Liver (tissue), 9 donors: ENCODE data around the gene SLC9C2. TPM values are rescaled to one million over a fixed set of nuclear protein-coding genes. Genes with fewer than 3 reads are reported as not detected.

Experiments used
- DNase-seq: peaks from one replicate; pipeline ENCODE4 v3.0.0-alpha.2; 2017; ENCODE audit warnings: low spot score
- H3K27ac ChIP-seq, 2 donors: one replicate each; pipeline ENCODE4 v1.7.0; 2013; ENCODE audit warnings: inconsistent platforms in 2 of 2, low read length in 2 of 2, control low read depth in 1 of 2, low read depth in 1 of 2, mild to moderate bottlenecking in 1 of 2
- H3K27me3 ChIP-seq, 4 donors: one replicate each; pipeline versions ENCODE4 v1.6.1 to v1.7.0; 2013; ENCODE audit warnings: low read length in 3 of 4, inconsistent platforms in 1 of 4, mild to moderate bottlenecking in 1 of 4, moderate library complexity in 1 of 4; ENCODE audit not compliant: control insufficient read depth in 4 of 4, insufficient read depth in 4 of 4
- H3K36me3 ChIP-seq, 4 donors: one replicate each; pipeline versions ENCODE4 v1.6.1 to v1.7.0; 2013; ENCODE audit warnings: low read length in 3 of 4, mild to moderate bottlenecking in 3 of 4, low read depth in 1 of 4, moderate library complexity in 1 of 4; ENCODE audit not compliant: control insufficient read depth in 4 of 4, insufficient read depth in 3 of 4
- H3K4me1 ChIP-seq, 4 donors: one replicate each; pipeline versions ENCODE4 v1.6.1 to v1.7.0; 2013; ENCODE audit warnings: low read length in 3 of 4, mild to moderate bottlenecking in 3 of 4, moderate library complexity in 1 of 4; ENCODE audit not compliant: control insufficient read depth in 4 of 4, insufficient read depth in 4 of 4
- H3K4me3 ChIP-seq, 3 donors: one replicate each; pipeline versions ENCODE4 v1.6.1 to v1.7.0; 2013; ENCODE audit warnings: low read length in 3 of 3, control low read depth in 1 of 3, low read depth in 1 of 3, mild to moderate bottlenecking in 1 of 3
- H3K9ac ChIP-seq, 2 donors: one replicate each; pipeline ENCODE4 v1.7.0; 2013; ENCODE audit warnings: low read length in 2 of 2, mild to moderate bottlenecking in 2 of 2, moderate library complexity in 2 of 2, control low read depth in 1 of 2, low read depth in 1 of 2
- H3K9me3 ChIP-seq, 4 donors: one replicate each; pipeline versions ENCODE4 v1.6.1 to v1.7.0; 2013; ENCODE audit warnings: low read length in 3 of 4; ENCODE audit not compliant: control insufficient read depth in 4 of 4
- CTCF ChIP-seq: fragments of 150-350 bp; IDR thresholded peaks from 2 replicates; pipeline ENCODE4 v1.5.1; 2017; ENCODE audit warnings: improper control_type of control experiment, low read depth, low read length; ENCODE audit not compliant: missing input control
- FOXA1 ChIP-seq: IDR thresholded peaks from 2 replicates; pipeline ENCODE4 v1.6.1; 2016; ENCODE audit warnings: antibody characterized with exemption
- FOXA2 ChIP-seq: IDR thresholded peaks from 2 replicates; pipeline ENCODE4 v1.6.1; 2016; ENCODE audit warnings: antibody characterized with exemption
- GABPA ChIP-seq, 2 donors: IDR thresholded peaks in 1 of 2; conservative IDR thresholded peaks in 1 of 2; 2 replicates each; pipeline ENCODE4 v1.6.1; 2016; ENCODE audit warnings: antibody characterized with exemption in 2 of 2, mild to moderate bottlenecking in 1 of 2, moderate library complexity in 1 of 2
- HNF4A ChIP-seq, 2 donors: conservative IDR thresholded peaks; 2 replicates each; pipeline ENCODE4 v1.6.1; 2016; ENCODE audit warnings: antibody characterized with exemption in 2 of 2, mild to moderate bottlenecking in 2 of 2
- JUND ChIP-seq, 2 donors: IDR thresholded peaks; 2 replicates each; pipeline ENCODE4 v1.6.1; 2016; ENCODE audit warnings: antibody characterized with exemption in 2 of 2
- MAX ChIP-seq: IDR thresholded peaks from 2 replicates; pipeline ENCODE4 v1.6.1; 2016; ENCODE audit warnings: antibody characterized with exemption
- NR2F2 ChIP-seq: IDR thresholded peaks from 2 replicates; pipeline ENCODE4 v1.6.1; 2016; ENCODE audit warnings: antibody characterized with exemption
- RXRA ChIP-seq, 2 donors: IDR thresholded peaks; 2 replicates each; pipeline ENCODE4 v1.6.1; 2017 to 2018; ENCODE audit warnings: antibody characterized with exemption in 2 of 2, mild to moderate bottlenecking in 1 of 2
- SP1 ChIP-seq: IDR thresholded peaks from 2 replicates; pipeline ENCODE4 v1.6.1; 2018; ENCODE audit warnings: antibody characterized with exemption, mild to moderate bottlenecking
- TAF1 ChIP-seq: conservative IDR thresholded peaks from 2 replicates; pipeline ENCODE4 v1.6.1; 2016; ENCODE audit warnings: antibody characterized with exemption, mild to moderate bottlenecking
- WGBS: extraction: QIAGEN DNeasy Blood & Tissue Kit; methylation state at CpG from one replicate; pipeline ENCODE4 v1.1.7; 2013; 5-methylcytosine and 5-hydroxymethylcytosine counted together
- polyA plus RNA-seq, 2 donors: library from polyadenylated mRNA; stranded (reverse) in 1 of 2; unstranded in 1 of 2; fragments of 200-250 nt in 1 of 2; fragments of >200 nt in 1 of 2; fragmentation: Nextera tagmentation in 1 of 2; extraction: Ambion mirVana in 1 of 2; gene quantifications; one replicate each; pipeline versions ENCODE4 v1.2.1 to v1.2.3, GENCODE V29; 2013 to 2015
- total RNA-seq, 2 donors: library from RNA; depleted of rRNA; stranded (reverse); fragments of >200 nt; gene quantifications; one replicate each; pipeline ENCODE4 v1.2.3, GENCODE V29; 2014
- TF ChIP-seq, protein P1 (sequence below): IDR thresholded peaks from 2 replicates; pipeline ENCODE4 v1.6.1; 2016; ENCODE audit warnings: antibody characterized with exemption, mild to moderate bottlenecking
- donor health status: healthy.
- donor health status: healthy.
- donor health status: healthy.
- donor health status: healthy.
- donor health status: healthy.

The SLC9C2 gene
- total RNA-seq: not detected
- not detected for polyA plus RNA-seq

- peaks cover 0 to 1% (median 0%) of the 10 kb centered on the region in 4 donors for H3K9me3 ChIP-seq
- no peak for DNase-seq
- peaks cover 0 to 1% (median 0%) of the 10 kb centered on the region in 4 donors for H3K4me1 ChIP-seq
- no peaks in the 10 kb centered on the region for H3K36me3 ChIP-seq
- WGBS: 50% methylated on average over 5 of the region's 5 CpGs
- peak within 1 kb of the TSS in 2 of 3 donors; percentile 8 to 29 for H3K4me3 ChIP-seq
- H3K27ac ChIP-seq: no peak within 1 kb of the TSS
- no peak for TF ChIP-seq JUND (IDR thresholded peaks at IDR 0.05)
- no peak for TF ChIP-seq GABPA (IDR thresholded peaks at IDR 0.05 in 1 of 2, conservative IDR thresholded peaks at IDR 0.05 in 1 of 2)
- TF ChIP-seq HNF4A (conservative IDR thresholded peaks at IDR 0.05): no peak
- no peak for TF ChIP-seq FOXA2
- TF ChIP-seq MAX: no peak
- TF ChIP-seq CTCF: no peak
- TF ChIP-seq FOXA1: no peak
- no peak for TF ChIP-seq SP1
- TF ChIP-seq TAF1: no peak
- TF ChIP-seq RXRA (IDR thresholded peaks at IDR 0.05): no peak
- peaks cover 0 to 2% (median 0%) of the 10 kb centered on the region in 4 donors for H3K27me3 ChIP-seq
- peak within 1 kb of the TSS in 1 of 2 donors; percentile 36 for H3K9ac ChIP-seq
These were observed at the start of gene SLC9C2 for GRCh38 chr1:173603056-173603591. TSS of gene SLC9C2 (minus strand) at chr1:173603072. CDS start at chr1:173601776, 1,296 bp downstream.

DNA sequence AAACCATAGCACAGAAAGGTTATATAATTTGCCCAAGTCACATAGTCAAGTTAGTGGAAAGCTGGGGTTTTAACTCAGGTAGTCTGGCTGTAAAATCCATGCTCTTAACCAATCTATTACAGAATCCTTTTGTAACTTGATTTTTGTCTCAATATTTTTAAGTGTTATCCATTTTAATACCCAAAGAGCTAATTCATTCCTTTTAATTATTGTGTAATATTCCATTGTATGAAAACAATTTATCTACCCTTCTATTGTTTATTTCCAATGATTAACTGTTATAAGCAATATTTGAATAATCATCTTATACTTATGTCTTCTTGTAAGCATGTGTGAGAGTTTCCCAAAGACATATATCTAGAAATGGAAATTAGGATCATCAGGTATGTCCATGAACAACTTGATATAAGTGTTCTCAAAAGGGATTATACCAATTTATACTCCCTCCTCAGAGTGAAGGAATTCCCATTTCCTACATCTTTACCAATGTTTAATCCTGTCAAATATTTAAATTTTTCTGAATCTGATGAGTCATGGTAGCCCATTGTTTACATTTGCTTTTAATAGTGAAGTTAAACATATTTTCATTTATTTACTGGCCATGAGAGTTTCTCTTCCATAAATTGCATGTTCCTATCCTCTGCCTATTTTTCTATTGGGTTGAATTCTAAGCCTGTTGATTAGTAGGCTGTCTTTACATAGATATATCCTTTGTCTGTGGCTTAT is 46.2 kb upstream of the SLC9C2 start:
- no peaks in the 10 kb centered on the region for H3K27me3 ChIP-seq
- no peak for TF ChIP-seq MAX
- no peak for TF ChIP-seq RXRA (IDR thresholded peaks at IDR 0.05)
- no peak for TF ChIP-seq NR2F2
- TF ChIP-seq, protein P1, sequence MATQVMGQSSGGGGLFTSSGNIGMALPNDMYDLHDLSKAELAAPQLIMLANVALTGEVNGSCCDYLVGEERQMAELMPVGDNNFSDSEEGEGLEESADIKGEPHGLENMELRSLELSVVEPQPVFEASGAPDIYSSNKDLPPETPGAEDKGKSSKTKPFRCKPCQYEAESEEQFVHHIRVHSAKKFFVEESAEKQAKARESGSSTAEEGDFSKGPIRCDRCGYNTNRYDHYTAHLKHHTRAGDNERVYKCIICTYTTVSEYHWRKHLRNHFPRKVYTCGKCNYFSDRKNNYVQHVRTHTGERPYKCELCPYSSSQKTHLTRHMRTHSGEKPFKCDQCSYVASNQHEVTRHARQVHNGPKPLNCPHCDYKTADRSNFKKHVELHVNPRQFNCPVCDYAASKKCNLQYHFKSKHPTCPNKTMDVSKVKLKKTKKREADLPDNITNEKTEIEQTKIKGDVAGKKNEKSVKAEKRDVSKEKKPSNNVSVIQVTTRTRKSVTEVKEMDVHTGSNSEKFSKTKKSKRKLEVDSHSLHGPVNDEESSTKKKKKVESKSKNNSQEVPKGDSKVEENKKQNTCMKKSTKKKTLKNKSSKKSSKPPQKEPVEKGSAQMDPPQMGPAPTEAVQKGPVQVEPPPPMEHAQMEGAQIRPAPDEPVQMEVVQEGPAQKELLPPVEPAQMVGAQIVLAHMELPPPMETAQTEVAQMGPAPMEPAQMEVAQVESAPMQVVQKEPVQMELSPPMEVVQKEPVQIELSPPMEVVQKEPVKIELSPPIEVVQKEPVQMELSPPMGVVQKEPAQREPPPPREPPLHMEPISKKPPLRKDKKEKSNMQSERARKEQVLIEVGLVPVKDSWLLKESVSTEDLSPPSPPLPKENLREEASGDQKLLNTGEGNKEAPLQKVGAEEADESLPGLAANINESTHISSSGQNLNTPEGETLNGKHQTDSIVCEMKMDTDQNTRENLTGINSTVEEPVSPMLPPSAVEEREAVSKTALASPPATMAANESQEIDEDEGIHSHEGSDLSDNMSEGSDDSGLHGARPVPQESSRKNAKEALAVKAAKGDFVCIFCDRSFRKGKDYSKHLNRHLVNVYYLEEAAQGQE: no peak
- TF ChIP-seq FOXA2: no peak
- no peak for TF ChIP-seq FOXA1

More for the DNA sequence above, 46.2 kb upstream of the SLC9C2 start:
- H3K36me3 ChIP-seq: no peaks in the 10 kb centered on the region
- no peaks in the 10 kb centered on the region for H3K4me1 ChIP-seq
- H3K4me3 ChIP-seq: no peak overlapping the region
- no peaks in the 10 kb centered on the region for H3K9me3 ChIP-seq
- no peak overlapping the region for H3K27ac ChIP-seq
- DNase-seq: no peak
- H3K9ac ChIP-seq: no peak overlapping the region
